GM21529 (cell line): ENCODE data around the gene PFN1.

Experiments used
- ATAC-seq: cut with Tn5 transposase; IDR thresholded peaks from one replicate; pipeline ENCODE4 v1.9.1; 2021; ENCODE audit not compliant: unreplicated experiment

Gene PFN1

DNA sequence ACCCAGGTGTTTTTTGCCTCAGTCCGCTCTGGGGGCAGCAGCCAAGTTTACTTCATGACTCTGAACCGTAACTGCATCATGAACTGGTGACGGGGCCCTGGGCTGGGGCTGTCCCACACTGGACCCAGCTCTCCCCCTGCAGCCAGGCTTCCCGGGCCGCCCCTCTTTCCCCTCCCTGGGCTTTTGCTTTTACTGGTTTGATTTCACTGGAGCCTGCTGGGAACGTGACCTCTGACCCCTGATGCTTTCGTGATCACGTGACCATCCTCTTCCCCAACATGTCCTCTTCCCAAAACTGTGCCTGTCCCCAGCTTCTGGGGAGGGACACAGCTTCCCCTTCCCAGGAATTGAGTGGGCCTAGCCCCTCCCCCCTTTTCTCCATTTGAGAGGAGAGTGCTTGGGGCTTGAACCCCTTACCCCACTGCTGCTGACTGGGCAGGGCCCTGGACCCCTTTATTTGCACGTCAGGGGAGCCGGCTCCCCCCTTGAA is 51.1 kb downstream of the PFN1 start:
- no peak for ATAC-seq

DNA sequence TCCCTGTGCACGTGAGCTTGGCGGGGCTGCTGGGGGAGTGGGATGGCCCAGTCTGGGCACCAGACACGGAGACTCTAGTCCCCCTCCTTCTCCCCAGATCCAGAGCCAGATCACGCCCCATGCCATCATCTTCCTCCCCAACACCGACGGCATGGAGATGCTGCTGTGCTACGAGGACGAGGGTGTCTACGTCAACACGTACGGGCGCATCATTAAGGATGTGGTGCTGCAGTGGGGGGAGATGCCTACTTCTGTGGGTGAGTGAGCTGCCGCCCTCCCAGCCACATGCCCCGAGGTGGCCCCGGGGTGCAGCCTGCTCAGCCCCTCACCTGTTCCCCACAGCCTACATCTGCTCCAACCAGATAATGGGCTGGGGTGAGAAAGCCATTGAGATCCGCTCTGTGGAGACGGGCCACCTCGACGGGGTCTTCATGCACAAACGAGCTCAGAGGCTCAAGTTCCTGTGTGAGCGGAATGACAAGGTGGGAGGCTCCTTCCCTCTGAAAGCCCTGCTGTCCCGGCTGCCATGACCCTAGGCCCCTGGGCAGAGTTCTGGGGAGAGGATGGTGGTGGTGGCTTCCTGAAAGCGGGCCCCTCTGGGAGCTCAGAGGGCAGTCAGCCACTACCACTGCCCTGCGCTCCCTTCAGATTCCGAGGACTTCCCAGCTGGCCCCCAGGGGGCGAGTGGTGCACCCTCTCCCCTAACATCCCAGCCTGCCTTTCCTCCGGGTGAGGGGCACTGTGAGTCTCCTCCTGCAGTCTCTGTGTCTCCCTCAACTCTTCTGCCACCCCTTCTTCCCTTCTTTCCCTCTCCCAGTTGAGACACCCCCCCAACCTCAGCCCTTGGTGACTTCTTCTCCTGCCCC is 51.8 kb downstream of the PFN1 start:
- ATAC-seq = no peak

GRCh38 chr17:4895657-4896331 is 52.5 kb downstream of the PFN1 start:
- ATAC-seq = no peak
